H1 (cell line): ENCODE results near the gene PLAAT2. TPM values are rescaled to one million over a fixed set of nuclear protein-coding genes. Genes with fewer than 3 reads are reported as not detected.

Experiments used
- CBX5 ChIP-seq: fragments of 300-800, 300-1000 bp; sonication (generic); IDR thresholded peaks from 2 replicates; pipeline ENCODE4 v1.7.1; 2016; ENCODE audit warnings: antibody characterized with exemption, low read length, low read depth
- RAD21 ChIP-seq, 2 experiments: IDR thresholded peaks in 1 of 2; conservative IDR thresholded peaks in 1 of 2; 2 replicates each; pipeline ENCODE4 v1.6.1; 2011; ENCODE audit warnings: low read depth in 2 of 2, low read length in 2 of 2, improper control_type of control experiment in 1 of 2, inconsistent platforms in 1 of 2, mild to moderate bottlenecking in 1 of 2, moderate library complexity in 1 of 2
- polyA plus RNA-seq, 7 experiments: library from polyadenylated mRNA; depleted of rRNA in 3 of 7; stranded (reverse) in 5 of 7; unstranded in 2 of 7; fragments of >200 nt in 5 of 7; fragments of 200-250 nt in 2 of 7; gene quantifications; 1 replicate in 5 of 7; 2 replicates in 1 of 7; 4 replicates in 1 of 7; pipeline versions ENCODE4 v1.2.1 to v1.2.3, GENCODE V29; 2011 to 2013; ENCODE audit warnings: missing spikeins in 2 of 7, mixed read lengths in 2 of 7
- total RNA-seq: library from RNA; stranded (reverse); fragmentation: NEBNext Ultra II Directional; extraction: Animal tissue kit (Norgen Biotek cat#: 25700); gene quantifications from 2 replicates; pipeline ENCODE4 v1.2.1, GENCODE V29; 2021

Gene PLAAT2
- total and polyA plus RNA-seq, 2 of the 8 experiments (the other 6 are each of a cell fraction or from before 2014, with no cell fraction given): 0.39 TPM; not detected in 1

GRCh38 chr11:63547061-63547460, 16.1 kb downstream of the PLAAT2 start (continued):
- TF ChIP-seq RAD21 (IDR thresholded peaks at IDR 0.05 in 1 of 2, conservative IDR thresholded peaks at IDR 0.05 in 1 of 2; ENCODE audit: low read depth in 2 of 2, low read length in 2 of 2) (no peak), CBX5 (no peak)
